OCI-LY1 (cell line): Measurements from ENCODE around the gene ABCB11.

ENCODE experiments used
- EZH2 ChIP-seq: fragments of 200-600 bp; sonication (generic), shearing (Covaris generic); IDR thresholded peaks from 2 replicates; pipeline ENCODE4 v1.8.0; 2017; ENCODE audit warnings: borderline replicate concordance, mixed run types, mild to moderate bottlenecking, antibody characterized with exemption, low read length, moderate library complexity, mixed read lengths
- TF ChIP-seq, protein P1 (sequence below): fragments of 200-600 bp; sonication (generic), shearing (Covaris generic); IDR thresholded peaks from 2 replicates; pipeline ENCODE4 v1.5.1; 2017; ENCODE audit warnings: mild to moderate bottlenecking, antibody characterized with exemption, low read length, moderate library complexity, mixed read lengths

DNA sequence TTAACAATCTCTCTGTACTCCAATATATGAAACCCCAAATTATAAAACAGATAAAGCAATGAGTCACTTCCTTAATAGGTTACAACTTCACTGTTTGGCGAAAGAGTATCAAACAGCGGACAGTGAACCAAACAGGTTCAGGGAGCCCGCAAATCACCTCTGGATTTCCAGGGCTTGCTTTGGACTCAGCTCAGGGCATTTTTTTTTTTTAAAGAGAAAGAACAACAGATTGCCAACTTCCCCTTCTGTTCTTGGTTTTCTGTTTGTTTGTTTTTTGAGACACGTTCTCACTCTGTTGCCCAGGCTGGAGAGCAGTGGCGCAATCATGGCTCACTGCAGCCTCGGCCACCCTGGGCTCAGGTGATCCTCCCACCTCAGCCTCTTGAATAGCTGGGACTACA, 52.7 kb downstream of the ABCB11 start:
- TF ChIP-seq, protein P1, sequence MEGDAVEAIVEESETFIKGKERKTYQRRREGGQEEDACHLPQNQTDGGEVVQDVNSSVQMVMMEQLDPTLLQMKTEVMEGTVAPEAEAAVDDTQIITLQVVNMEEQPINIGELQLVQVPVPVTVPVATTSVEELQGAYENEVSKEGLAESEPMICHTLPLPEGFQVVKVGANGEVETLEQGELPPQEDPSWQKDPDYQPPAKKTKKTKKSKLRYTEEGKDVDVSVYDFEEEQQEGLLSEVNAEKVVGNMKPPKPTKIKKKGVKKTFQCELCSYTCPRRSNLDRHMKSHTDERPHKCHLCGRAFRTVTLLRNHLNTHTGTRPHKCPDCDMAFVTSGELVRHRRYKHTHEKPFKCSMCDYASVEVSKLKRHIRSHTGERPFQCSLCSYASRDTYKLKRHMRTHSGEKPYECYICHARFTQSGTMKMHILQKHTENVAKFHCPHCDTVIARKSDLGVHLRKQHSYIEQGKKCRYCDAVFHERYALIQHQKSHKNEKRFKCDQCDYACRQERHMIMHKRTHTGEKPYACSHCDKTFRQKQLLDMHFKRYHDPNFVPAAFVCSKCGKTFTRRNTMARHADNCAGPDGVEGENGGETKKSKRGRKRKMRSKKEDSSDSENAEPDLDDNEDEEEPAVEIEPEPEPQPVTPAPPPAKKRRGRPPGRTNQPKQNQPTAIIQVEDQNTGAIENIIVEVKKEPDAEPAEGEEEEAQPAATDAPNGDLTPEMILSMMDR, result no peak
- no peak for TF ChIP-seq EZH2
